C4-2B (cell line): ENCODE measurements around the gene ADARB2.
"Not testable (repeated sequence)": the region's sequence is repeated elsewhere in the genome, so short reads cannot be mapped to it uniquely, and the experiment has no call there.

Experiments used
- H3K27ac ChIP-seq: fragments of 450-650 bp; 2 replicates; pipeline ENCODE4 v1.5.1; 2017
- CTCF ChIP-seq: fragments of 450-650 bp; conservative IDR thresholded peaks from 2 replicates; pipeline ENCODE4 v1.5.1; 2017; ENCODE audit warnings: mild to moderate bottlenecking
- ZFX ChIP-seq: fragments of 450-650 bp; IDR thresholded peaks from 2 replicates; pipeline ENCODE4 v1.6.1; 2017

Gene ADARB2

GRCh38 chr10:1354809-1355710 lies 382.3 kb downstream of the ADARB2 start:
- TF ChIP-seq ZFX (no peak), CTCF (no peak)

GRCh38 chr10:1352296-1352695 lies 385.0 kb downstream of the ADARB2 start:
- H3K27ac ChIP-seq: not testable (repeated sequence)

More at GRCh38 chr10:1354809-1355710, 382.3 kb downstream of the ADARB2 start:
- no peak overlapping the region for H3K27ac ChIP-seq

DNA sequence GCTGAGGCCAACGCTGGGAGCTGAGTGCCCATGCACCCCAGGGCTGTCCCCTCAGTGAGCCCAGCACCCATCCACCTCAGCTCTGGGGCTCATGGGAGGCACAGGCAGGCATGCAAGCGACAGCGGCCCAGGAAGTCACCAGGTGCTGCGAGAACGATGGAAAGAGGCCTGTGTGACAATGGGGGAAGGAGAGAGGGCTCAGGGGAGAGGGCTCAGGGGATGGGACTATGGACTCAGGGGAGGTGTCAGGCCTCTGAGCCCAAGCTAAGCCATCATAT lies 388.6 kb downstream of the ADARB2 start:
- no peak overlapping the region for H3K27ac ChIP-seq
- TF ChIP-seq ZFX (no peak), CTCF (no peak)

DNA sequence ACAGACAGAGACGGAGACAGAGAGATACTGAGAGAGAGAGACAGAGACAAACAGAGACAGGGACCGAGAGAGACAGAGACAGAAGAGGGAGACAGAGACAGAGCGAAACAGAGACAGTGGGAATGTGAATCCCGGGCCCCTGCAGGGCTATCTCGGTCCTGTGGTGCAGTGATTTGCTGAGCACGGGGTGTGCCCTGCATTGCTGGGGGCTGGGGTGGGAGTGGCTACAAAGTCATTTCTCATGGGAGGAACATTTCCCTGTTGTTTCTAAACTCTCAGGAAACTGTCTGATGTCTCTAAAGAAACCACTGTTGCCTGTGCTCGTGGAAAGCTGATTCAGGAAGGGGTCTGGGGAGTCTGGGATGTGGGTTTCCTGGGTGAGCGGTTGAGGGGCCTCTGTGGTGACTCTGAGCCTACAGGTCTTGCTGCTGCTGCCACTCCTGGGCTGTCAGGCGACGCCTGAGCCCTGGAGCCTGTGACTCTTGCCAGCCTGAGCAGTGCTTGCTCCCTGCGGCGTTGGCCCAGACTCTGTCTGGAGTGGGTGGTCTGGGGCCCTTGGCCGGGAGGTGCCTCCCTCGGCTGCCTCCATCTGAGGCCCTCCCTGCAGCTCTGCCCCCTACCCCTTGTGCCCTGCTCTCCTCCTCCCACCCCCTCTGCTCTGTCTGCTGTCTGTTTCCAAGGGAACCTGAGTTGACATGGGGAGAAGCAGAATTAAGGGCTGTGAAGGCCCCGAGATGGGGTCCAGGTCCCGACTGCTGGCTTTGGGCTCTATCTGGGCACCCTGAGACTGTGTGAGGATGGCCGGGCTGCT lies 389.2 kb downstream of the ADARB2 start:
- TF ChIP-seq ZFX (no peak), CTCF (no peak)
- no peak overlapping the region for H3K27ac ChIP-seq

- no peak overlapping the region for H3K27ac ChIP-seq
- TF ChIP-seq ZFX (no peak), CTCF (no peak)
Observed at GRCh38 chr10:1347525-1347924, 389.8 kb downstream of the ADARB2 start.

DNA sequence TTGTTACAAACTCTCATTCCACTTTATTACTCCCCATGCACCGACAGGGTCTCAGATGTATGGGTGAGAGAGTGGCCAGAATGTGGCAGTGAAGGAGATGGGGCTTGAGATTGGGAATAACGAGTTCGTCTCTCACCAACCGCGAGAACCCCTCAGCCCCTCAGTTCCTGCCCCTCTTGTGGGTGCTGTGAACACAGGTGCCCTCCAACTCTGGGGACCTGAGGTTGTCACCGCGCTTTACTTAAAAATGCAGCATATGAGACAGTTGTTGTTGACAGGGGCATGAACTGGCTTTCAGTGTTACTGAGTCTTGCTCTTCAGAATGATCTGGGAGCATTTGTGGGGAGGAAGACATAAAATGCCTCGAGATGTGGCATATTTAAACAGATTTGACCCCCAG lies 391.1 kb downstream of the ADARB2 start:
- no peak overlapping the region for H3K27ac ChIP-seq
- no peak for TF ChIP-seq ZFX
- no peak for TF ChIP-seq CTCF

- no peak for TF ChIP-seq CTCF
- no peak for TF ChIP-seq ZFX
- H3K27ac ChIP-seq: no peak overlapping the region
Observed at GRCh38 chr10:1345368-1345767, 392.0 kb downstream of the ADARB2 start.
